NCI-H82 treated with DMSO at 0.1 percent for 48 hours (cell line): ENCODE measurements around the gene RAB1A.
"Not testable (repeated sequence)": the region's sequence is repeated elsewhere in the genome, so short reads cannot be mapped to it uniquely, and the experiment has no call there.

Experiments
- DNase-seq: peaks from one replicate; lab custom pipeline; 2025; ENCODE audit not compliant: unreplicated experiment; lab: John Stamatoyannopoulos, UW

The RAB1A gene

DNA sequence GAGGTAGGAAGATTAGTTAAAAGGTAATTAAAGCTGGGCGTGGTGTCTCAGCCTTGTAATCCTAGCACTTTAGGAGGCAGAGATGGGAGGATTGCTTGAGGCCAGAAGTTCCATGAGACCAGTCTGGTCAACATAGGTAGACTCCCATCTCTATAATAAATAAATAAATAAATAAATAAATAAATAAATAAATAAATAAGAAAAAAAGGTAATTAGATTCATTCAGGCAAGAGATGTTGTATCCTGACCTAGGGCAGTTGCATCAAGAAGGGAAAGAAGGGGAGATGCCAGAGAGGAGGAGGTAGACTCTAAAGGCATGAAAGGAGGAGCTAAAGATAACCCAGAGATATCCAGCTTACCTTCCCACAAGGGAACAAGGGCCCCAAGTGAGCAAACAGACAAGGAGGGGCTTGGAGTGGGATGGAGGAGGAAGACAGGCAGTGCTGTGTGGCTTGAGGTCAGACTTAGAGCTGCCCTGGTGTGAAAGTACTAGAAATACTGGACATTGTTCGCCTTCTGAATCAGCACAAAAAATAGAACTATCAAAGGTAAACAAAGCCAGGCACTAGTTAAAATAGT lies 7.4 kb upstream of the RAB1A start:
- no peak for DNase-seq

GRCh38 chr2:65136253-65136652 lies 6.3 kb upstream of the RAB1A start:
- DNase-seq: no peak

GRCh38 chr2:65134158-65134557 lies 4.3 kb upstream of the RAB1A start:
- no peak for DNase-seq

- DNase-seq: no peak
These were observed 3.7 kb upstream of the RAB1A start for GRCh38 chr2:65133626-65134025.

DNA sequence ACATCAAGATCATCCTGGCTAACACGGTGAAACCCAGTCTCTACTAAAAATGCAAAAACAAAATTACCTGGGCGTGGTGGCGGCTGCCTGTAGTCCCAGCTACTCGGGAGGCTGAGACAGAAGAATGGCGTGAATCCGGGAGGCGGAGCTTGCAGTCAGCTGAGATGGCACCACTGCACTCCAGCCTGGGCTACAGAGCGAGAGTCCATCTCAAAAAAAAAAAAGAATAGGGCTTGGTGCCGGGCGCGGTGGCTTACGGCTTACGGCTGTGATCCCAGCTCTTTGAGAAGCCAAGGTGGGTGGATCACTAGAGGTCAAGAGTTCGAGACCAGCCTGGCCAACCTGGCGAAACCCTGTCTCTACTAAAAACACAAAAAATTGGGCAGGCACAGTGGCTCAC lies 3.0 kb upstream of the RAB1A start:
- DNase-seq: not testable (repeated sequence)

DNA sequence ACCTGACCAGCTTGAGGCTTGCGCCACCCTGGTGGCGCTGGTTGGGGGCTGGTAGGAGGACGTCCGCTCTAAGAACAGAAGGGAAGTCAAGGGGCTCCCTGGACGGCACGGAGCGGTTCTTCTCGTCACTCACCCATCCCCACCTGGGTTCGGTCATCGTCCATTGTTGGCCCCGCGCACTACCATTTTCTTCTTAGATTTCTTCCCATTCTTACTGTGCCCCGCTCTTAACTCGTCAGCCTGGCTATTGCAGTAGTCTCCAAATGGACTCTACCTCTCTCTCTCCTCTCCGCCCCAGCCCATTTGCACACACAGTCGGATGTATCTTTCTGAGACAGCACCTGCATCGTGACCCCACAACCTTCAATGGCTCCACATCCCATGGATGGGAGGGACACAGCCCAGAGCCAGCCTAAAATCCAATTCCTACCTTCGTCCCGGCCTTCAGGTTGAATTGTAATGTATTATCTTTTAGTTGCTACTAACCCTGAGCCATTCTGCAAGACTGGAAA lies 814 bp upstream of the RAB1A start:
- no peak for DNase-seq

DNA sequence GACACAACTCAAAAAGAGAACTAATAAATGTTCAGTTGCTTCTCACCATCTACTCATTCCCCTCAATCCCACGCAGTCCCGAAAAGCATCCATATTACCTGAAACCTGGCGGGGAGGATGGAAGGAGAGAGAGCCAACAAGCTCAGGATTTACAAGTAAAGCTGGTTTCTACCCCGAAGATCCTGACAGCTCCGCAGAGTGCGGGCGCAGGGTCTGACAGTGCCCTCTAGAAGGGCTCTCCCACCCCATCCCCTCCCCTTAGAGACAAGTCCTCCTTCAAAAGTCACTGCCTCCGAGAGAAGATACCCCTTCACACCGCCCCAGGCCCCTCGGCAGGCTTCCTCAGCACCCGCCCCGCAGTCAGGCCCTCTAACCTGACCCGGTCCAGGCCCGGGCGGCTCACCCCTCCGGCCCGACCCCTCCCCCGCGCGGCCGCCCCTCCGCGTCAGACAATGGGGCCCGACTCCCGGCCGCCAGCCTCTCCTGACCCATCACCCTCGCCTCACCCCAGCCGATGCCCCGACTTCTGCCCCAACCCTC lies 550 bp downstream of the RAB1A start:
- no peak for DNase-seq

- no peak for DNase-seq
These were observed 1.4 kb downstream of the RAB1A start for GRCh38 chr2:65128297-65129190.

DNA sequence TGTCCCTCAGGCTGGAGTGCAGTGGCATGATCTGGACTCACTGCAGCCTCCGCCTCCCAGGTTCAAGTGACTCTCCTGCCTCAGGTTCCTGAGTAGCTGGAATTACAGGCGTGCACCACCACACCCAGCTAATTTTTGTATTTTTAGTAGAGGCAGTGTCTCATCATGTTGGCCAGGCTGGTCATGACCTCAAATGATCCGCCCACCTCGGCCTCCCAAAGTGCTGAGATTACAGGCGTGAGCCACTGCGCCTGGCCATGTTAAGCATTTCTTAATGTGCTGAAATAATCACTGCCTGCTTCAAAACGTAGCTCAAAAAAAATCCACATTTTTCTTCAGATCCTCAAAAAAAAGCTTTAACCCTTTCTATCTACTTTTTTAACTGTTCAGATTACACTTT lies 4.4 kb downstream of the RAB1A start:
- DNase-seq: not testable (repeated sequence)

DNA sequence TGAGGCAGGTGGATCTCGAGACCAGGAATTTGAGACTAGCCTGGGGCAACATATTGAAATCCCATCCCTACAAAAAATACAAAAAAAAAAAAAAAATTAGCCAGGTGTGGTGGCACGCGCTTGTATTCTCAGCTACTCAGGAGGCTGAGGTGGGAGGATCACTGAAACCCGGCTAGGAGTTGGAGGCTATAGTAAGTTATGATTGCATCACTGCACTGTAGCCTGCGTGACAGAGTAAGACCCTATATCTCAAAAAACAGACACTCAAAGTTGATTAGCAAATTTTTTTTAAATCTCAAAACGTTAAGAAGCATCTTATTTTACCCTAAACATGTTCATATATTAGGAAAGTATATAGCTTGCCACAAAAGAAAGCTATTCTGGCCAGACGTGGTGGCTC lies 7.6 kb downstream of the RAB1A start:
- DNase-seq: no peak

GRCh38 chr2:65120990-65121693 lies 8.8 kb downstream of the RAB1A start:
- no peak for DNase-seq

DNA sequence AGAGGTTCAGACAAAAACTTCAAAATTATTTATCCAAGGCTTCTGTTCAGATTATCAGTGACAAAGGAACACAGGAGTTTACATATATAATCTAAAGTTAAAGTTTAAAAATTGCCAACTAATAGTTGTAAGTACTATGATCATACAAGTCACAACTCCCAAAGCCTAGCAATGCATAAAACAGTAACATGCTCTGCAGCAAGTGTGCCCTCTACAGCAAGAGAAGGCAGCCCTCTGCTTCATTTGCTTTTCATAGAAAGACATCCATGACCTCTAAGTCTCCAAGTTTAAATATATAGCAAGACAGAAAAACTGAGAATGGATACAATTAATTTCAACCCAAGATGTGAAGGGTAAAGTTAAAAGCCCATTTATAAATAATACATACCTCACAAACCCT lies 13.3 kb downstream of the RAB1A start:
- no peak for DNase-seq

DNA sequence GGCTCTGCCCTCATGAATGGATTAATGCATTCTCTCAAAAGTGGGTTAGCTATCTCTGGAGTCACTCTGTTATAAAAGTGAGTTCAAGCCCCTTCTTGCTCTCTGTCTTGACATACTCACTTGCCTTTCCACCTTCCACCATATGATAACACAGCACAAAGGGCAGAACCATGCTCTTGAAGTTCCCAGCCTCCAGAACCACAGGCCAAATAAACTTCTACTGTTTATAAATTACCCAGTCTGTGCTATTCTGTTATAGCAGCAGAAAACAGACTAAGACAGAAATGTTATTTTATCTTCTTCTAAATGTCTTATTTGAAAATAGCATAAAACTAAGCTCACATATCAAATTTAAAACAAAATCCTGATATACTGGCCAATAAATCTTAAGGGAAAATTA lies 15.0 kb downstream of the RAB1A start:
- DNase-seq: no peak

GRCh38 chr2:65113816-65114215 lies 16.1 kb downstream of the RAB1A start:
- no peak for DNase-seq

GRCh38 chr2:65113229-65113628 lies 16.7 kb downstream of the RAB1A start:
- no peak for DNase-seq

DNA sequence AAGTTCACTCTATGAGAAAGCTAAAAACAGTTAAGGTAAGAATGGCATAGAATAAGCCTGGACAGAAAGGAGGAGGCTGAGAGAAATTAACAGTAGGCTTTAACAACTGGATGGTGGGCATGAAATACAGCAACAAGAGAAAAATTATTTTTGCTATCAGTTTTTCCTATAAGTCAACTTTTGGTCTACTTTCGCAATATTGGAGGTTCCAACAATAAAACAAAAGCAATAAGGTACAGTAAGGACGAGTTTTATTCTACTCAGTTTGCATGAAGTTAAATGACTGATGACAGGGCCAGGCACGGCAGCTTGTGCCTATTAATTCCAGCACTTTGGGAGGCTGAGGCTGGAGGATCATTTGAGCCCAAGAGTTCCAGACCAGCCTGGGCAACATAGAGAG lies 17.3 kb downstream of the RAB1A start:
- no peak for DNase-seq

DNA sequence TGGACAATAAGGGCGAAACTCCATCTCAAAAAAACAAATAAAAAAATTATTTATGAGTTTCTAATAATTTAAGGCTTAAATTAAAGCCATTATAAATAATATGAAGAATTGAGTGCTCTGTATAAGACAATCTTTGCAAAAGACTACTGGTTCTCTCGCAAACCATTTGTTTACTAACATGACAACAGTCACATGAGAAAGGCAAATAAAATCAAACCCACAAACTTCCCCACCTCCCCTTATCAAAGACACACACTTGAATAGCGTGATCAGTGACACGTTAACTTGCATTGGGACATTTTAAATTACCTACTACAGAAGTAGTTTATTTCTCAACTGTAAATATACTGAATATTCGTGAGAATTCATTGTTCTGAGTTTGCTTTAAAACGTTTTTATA lies 21.1 kb downstream of the RAB1A start:
- DNase-seq: no peak

DNA sequence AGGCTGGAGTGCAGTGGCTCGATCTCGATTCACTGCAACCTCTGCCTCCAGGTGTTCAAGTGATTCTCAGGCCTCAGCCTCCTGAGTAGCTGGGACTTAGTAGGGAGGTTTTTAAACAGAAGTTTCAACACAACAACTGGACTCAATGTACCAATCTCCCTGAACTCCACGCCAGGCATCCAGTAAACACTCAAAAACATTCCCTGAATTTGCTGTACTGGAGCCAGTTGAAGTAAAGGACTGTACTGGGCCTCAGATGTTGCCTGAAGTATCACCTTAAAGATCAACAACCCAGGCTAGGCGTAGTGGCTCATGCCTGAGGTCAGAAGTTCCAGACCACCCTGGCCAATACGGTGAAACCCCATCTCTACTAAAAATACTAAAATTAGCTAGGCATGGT lies 22.4 kb downstream of the RAB1A start:
- no peak for DNase-seq

DNA sequence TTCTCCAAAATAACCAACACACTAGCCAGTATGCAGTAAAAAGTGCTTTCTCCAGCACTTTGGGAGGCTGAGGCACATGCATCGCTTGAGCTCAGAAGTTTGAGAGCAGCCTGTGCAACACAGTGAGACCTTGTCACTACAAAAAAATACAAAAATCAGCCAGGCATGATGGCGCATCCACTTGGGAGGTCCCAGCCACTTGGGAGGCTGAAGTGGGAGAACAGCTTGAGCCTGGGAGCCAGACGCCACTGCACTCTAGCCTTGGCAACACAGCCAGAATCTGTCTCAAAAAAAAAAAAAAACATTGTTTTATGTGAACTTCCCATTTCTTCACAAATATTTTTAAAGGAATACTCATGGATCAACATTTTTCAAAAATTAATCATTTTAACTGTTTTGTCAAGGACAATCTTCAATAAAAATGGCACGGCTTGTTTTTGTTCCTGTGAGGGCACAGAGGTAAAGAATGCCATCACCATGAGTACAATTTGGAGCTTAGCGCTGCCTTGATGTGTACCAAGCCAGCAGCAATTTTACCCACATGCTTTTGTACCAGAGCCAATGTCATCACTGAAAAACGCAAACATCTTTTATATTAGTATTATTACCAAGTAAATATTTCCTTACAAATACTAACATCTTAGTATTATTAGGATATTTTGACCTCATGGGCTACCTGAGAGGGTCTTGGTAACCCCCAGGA lies 26.7 kb downstream of the RAB1A start:
- DNase-seq: no peak

- DNase-seq: no peak
These were observed 28.8 kb downstream of the RAB1A start for GRCh38 chr2:65101071-65101470.

- no peak for DNase-seq
These were observed 31.2 kb downstream of the RAB1A start for GRCh38 chr2:65098741-65099140.
